Measurements from ENCODE around the gene TNFRSF1B.

GRCh38 chr1:12206792-12207424 is 40.1 kb downstream of the TNFRSF1B start:
- TF ChIP-seq CTCF (IDR thresholded peaks at IDR 0.05) (no peak), POLR2A (IDR thresholded peaks at IDR 0.05) (no peak)
